ENCODE measurements around the gene OR52E2.

DNA sequence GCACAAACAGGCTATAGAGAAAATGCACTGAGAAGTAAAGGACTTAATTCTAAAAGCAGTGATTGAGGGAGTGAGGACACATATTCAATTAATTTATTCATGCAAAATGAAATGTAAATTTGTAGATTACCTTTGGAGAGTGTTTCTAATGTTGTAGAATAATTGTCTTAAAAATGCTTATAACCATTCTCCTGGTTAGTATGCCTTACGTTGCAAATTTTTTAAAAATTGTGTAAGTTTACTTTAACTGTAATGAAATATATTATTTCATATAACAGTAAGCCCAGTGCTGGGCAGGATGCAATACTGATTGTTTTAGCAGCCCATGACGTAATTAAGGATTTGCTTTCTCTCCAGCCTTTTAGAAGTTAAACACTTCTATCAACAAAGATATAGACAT lies 36.6 kb upstream of the OR52E2 start:
- no peak for TF ChIP-seq POLR2AphosphoS5 (IDR thresholded peaks at IDR 0.05; ENCODE audit: low read depth, low read length)
- TF ChIP-seq, protein P1, sequence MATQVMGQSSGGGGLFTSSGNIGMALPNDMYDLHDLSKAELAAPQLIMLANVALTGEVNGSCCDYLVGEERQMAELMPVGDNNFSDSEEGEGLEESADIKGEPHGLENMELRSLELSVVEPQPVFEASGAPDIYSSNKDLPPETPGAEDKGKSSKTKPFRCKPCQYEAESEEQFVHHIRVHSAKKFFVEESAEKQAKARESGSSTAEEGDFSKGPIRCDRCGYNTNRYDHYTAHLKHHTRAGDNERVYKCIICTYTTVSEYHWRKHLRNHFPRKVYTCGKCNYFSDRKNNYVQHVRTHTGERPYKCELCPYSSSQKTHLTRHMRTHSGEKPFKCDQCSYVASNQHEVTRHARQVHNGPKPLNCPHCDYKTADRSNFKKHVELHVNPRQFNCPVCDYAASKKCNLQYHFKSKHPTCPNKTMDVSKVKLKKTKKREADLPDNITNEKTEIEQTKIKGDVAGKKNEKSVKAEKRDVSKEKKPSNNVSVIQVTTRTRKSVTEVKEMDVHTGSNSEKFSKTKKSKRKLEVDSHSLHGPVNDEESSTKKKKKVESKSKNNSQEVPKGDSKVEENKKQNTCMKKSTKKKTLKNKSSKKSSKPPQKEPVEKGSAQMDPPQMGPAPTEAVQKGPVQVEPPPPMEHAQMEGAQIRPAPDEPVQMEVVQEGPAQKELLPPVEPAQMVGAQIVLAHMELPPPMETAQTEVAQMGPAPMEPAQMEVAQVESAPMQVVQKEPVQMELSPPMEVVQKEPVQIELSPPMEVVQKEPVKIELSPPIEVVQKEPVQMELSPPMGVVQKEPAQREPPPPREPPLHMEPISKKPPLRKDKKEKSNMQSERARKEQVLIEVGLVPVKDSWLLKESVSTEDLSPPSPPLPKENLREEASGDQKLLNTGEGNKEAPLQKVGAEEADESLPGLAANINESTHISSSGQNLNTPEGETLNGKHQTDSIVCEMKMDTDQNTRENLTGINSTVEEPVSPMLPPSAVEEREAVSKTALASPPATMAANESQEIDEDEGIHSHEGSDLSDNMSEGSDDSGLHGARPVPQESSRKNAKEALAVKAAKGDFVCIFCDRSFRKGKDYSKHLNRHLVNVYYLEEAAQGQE (IDR thresholded peaks at IDR 0.05; ENCODE audit: insufficient read depth in 1 of 2, low read depth in 2 of 2, low read length in 2 of 2) = no peak
- no peak for TF ChIP-seq FOXP2 (optimal IDR thresholded peaks at IDR 0.05; ENCODE audit: borderline replicate concordance, extremely low read depth, extremely low read length, insufficient read depth)
- no peak for TF ChIP-seq TAF1 (IDR thresholded peaks at IDR 0.05; ENCODE audit: borderline replicate concordance, insufficient read depth, low read length)

Measured in PFSK-1 (cell line).